NCI-H526 (cell line): Measurements from ENCODE around the gene MAGOH.
A peak's percentile ranks its signal among the peaks of the same experiment; 100 is the strongest.

Source experiments
- DNase-seq, 2 experiments: peaks; one replicate each; lab custom pipeline; 2025; lab: John Stamatoyannopoulos, UW

The MAGOH gene

DNA sequence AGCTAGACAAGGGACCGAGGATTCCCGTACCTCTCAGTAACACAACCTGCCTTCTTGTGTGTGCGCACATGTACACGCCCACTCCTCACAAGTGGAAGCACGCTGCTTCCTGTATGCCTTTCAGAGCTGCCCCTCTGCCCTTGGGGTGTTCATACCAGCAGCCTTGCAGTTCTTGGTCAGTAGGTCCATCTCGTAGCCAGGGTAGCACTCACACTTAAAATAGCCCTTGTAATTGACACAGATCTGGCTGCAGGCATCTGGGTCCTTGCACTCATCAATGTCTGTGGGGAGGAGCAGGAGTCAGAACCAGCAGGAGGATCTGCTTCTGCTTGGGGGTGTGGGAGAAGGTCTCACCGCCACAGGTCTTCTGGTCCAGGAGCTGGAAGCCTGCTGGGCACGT is 32.6 kb upstream of the MAGOH start:
- no peak for DNase-seq

DNA sequence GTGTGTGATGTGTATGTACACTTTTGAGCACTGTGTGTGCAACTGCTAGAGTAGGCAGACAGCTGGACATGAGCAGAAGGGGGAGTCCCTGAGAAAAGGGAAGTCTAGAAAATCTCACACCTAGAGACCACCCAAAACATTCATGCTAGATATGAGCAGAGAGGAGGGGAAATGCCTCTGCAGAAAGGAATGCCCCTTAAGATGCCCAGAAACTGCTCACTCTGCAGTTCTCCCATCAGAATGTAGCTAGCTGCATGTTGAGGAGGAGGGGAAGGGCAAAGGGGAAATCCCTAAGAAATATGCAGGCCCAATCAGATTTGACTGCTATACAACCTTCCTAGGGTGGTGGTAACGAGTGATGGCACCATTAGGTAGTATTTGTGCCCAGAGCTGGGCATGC is 31.8 kb upstream of the MAGOH start:
- no peak for DNase-seq

GRCh38 chr1:53267761-53268160 is 29.4 kb upstream of the MAGOH start:
- no peak for DNase-seq

GRCh38 chr1:53266038-53266437 is 27.7 kb upstream of the MAGOH start:
- DNase-seq, result peak in 1 of 2 experiments; percentile 50

- DNase-seq, result no peak
These were observed 27.3 kb upstream of the MAGOH start for GRCh38 chr1:53265581-53265980.

DNA sequence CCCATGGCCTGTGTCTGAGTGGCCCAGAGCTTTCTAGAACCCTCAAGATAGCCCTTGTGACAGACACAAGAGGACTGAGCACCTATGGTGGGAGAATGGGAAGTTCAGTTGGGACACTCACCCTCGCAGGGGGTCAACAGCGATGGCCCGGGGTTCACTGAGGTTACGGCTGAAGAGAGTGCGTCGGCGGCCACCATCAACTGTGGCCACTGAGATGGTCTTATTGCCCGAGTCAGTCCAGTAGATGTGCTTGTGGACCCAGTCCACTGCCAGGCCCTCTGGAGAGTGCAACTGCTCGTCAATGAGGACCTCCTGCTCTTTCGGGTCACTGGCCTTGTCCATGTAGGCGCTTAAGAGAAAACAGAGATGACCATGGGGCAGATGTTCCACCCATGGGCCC is 25.7 kb upstream of the MAGOH start:
- no peak for DNase-seq

- DNase-seq, result no peak
These were observed 23.7 kb upstream of the MAGOH start for GRCh38 chr1:53262000-53262399.

- DNase-seq, result no peak
These were observed 22.4 kb upstream of the MAGOH start for GRCh38 chr1:53260631-53261247.

DNA sequence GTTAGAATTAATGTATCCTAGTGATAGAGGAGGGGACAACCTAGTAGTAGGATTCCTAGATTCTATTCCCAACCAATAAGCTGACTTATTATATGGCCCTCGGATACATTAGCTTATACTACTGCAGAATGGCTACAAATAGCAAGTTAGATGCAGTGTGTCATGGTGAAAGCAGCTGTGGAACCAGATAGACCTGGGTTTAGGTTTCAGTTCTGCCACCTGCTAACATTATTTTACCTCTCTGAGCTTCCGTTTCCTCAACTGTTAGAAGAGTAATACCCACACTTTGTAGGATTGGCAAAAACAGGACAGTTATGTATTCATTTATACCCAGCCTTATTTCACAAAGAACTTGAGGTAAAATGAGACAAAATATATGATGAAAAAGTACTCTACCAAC is 21.6 kb upstream of the MAGOH start:
- no peak for DNase-seq

DNA sequence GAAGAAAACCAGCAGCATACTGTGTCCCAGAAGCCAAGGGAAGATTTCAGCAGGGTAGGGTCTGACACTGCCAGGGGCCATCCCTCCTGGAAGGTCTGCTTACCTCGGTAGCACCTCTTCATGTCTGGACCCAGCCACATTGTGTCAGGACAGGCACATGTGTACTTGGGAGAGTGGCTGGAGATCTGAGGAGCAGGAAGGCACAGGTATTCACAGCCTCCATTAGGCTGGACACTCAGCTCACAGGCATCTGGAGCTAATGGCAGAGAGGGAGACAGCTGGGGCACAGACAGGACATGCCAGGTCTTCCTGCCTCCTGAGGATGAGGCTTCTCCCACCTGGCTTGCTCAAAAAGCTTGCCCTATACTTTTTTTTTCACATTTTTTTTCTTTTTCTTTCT is 19.9 kb upstream of the MAGOH start:
- DNase-seq, result no peak

GRCh38 chr1:53257454-53258081 is 19.2 kb upstream of the MAGOH start:
- DNase-seq, result no peak

- no peak for DNase-seq
These were observed 18.5 kb upstream of the MAGOH start for GRCh38 chr1:53256511-53257453.

DNA sequence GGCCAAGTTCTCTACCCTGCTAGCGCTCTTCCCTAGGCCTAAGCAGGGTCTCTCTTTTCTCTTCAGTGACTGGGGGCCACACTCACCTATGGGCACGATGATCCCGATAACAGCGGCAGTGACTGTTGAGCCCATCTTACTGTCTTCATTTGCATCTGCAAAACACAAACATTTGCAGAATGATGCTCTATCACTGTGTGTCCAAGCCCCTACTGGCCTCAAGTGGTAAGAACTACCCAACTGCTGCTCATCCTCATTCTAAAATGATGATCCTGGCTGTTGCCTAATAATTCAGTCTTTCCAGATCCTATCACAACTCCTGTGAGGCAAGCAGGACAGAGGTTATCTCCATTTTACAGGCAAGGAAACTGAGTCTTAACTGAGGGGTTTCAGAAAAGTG is 16.7 kb upstream of the MAGOH start:
- DNase-seq, result no peak

DNA sequence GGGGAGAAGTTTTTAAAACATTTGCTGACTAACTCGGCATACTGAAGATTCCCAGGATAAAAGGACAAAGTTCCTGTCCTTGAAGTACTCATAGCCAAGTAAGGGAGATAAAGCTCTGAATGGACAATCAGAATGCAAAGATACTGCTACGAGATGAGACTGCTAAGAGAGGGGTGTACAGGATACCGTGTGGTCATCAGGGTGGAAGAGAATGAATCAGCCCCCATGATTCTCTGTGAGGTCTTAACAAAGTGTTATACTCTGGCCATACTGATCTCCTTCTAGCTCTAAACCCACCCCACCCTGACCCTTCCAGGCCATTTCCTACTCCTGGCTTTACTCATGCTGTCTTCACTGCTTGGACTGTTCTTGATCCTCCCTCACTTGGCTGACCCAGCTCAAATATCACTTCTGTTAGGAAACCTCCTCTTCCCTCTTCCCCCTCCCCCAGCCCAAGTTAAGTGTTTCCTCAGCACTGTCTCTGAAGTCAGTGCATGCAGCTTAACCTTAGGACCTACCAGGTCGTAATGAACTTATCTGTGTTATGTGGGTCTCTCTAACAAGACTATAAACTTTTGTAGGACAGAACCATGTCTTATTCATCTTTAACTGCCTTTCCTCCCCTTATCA is 15.8 kb upstream of the MAGOH start:
- DNase-seq, result no peak

DNA sequence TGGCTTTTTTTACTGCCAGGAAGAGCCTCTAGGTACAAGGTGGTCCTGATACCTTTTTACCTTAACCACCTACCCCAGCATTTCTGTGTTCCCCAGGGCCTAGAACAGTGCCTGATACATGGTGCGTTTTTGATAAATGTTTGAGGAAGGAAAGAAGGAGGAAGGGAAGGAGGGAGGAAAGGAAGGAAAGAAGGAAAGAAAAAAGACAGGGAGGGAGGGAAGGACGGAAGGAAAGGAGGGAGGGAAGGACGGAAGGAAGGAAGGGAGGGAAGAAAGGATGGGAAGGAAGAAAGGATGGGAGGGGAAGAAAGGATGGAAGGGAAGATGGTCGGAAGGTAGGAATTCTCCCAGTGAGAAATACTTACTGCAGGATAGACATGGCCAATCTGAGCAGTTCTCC is 12.0 kb upstream of the MAGOH start:
- DNase-seq, result no peak

DNA sequence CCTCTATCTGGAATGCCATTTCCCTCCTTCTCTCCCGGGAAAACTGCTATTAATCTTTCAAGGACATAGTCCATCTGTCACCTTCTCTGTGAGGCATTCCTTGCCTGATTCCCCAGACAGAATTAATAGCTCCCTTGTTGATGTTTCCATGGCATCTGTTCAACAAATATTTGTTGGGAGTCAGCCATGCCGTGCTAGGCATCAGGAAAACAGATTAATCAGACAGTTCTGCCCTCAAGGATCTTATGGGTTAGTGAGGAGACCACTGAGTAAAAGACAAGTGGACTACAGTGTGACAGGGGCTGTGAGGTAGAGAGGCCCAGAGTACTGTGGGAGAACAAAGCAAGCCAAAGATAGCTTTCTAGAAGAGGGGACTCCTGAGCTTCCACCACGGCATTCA is 11.4 kb upstream of the MAGOH start:
- no peak for DNase-seq

- no peak for DNase-seq
These were observed 8.2 kb upstream of the MAGOH start for GRCh38 chr1:53246261-53247134.

DNA sequence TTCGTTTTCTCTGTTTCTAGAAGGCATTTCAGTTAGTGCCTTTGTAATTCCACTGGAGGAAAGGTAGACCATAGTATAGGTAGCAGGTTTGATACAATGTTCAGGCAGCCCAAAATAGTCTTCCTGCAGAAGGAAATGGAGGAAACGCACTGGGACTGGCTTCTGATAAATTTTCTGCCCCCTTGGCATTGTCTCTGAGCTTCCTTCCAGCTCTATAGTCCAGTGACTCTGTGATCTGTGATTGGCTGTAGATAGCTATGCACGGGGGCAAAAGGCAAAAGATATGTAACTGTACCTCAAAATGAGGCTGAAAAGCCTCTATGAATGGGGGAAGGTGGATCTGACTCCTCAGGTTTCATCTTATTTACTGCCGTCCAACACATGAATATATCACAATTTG is 5.8 kb upstream of the MAGOH start:
- no peak for DNase-seq

GRCh38 chr1:53242381-53242780 is 4.1 kb upstream of the MAGOH start:
- no peak for DNase-seq

- DNase-seq, result no peak
These were observed 3.5 kb upstream of the MAGOH start for GRCh38 chr1:53241828-53242227.

DNA sequence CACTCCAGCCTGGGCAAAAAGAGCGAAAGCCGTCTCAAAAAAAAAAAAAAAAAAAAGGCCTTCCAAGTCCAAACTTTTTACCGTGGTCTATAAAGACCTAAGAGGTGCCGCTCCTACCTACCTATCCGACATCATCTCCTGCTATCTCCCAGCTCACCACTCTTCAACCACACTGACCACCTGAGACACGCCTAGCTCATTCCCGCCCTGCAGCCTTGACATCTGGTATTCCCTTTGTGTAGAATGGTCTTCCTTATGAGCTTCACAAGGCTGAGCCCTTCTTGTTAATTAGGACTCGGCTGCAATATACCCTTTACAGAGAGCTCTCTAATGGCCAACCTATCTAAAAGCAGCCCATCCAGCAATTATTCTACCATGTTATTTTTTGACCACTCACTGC is 680 bp downstream of the MAGOH start:
- no peak for DNase-seq

GRCh38 chr1:53220962-53221286 is 17.4 kb downstream of the MAGOH start:
- DNase-seq, result no peak
